Tibial artery (tissue), 4 donors: ENCODE measurements around the gene EHBP1.

ENCODE experiments used
- DNase-seq, 2 donors: peaks; one replicate each; pipeline ENCODE4 v3.0.0-alpha.2; 2019
- H3K27ac ChIP-seq, 2 donors: fragments of 200-600 bp; sonication (generic) in 1 of 2; 1 replicate in 1 of 2; 2 replicates in 1 of 2; pipeline ENCODE4 v1.5.1; 2018 to 2019; ENCODE audit warnings: mild to moderate bottlenecking in 1 of 2
- H3K27me3 ChIP-seq, 2 donors: fragments of 200-600 bp; sonication (generic) in 1 of 2; one replicate each; pipeline versions ENCODE4 v1.5.1 to v1.6.0; 2016 to 2019
- H3K36me3 ChIP-seq, 3 donors: fragments of 200-600 bp; sonication (generic) in 2 of 3; one replicate each; pipeline ENCODE4 v1.5.1; 2016 to 2019; ENCODE audit warnings: mild to moderate bottlenecking in 2 of 3
- H3K4me1 ChIP-seq, 4 donors: fragments of 200-600 bp; sonication (generic) in 2 of 4; 1 replicate in 3 of 4; 2 replicates in 1 of 4; pipeline ENCODE4 v1.5.1; 2016 to 2019
- H3K4me3 ChIP-seq, 2 donors: fragments of 200-600 bp; sonication (generic) in 1 of 2; 1 replicate in 1 of 2; 2 replicates in 1 of 2; pipeline ENCODE4 v1.5.1; 2018 to 2019; ENCODE audit warnings: mild to moderate bottlenecking in 2 of 2
- H3K9me3 ChIP-seq, 3 donors: fragments of 200-600 bp; sonication (generic) in 1 of 3; one replicate each; pipeline ENCODE4 v1.5.1; 2016 to 2019
- intact Hi-C: fragments of 100-400 bp; cut with DNase I; formaldehyde crosslinking; loops from one replicate; pipeline ENCODE4 v1.15.0; 2023; ENCODE audit warnings: low total_unique reads
- TF ChIP-seq, protein P1 (sequence below), 2 experiments: fragments of 200-600 bp in 1 of 2; fragments of 450-650 bp in 1 of 2; IDR thresholded peaks; one replicate each; pipeline ENCODE4 v1.5.1; 2017 to 2019; ENCODE audit warnings: antibody characterized with exemption in 2 of 2, mild to moderate bottlenecking in 1 of 2, moderate library complexity in 1 of 2

The EHBP1 gene

DNA sequence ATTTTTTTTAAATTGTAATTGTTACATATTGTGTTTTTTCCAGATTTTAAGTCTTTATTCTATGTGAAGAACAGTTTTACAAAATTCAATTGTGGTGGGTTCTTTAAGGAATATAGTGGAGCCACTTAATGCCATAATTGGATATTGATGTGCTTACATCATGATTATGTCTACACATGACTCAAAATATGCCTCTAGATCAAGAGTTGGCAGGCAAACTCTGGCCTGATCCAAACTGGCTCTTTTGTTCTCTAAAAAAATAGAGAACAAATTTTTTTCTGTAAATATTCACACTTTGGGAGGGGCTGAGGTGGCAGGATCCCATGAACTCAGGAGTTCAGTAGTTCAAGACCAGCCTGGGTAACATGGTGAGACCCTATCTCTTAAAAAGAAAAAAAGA lies 8.3 kb downstream of the EHBP1 start:
- Histone ChIP-seq H3K27ac (no peak overlapping the region), H3K4me1 (peaks cover 0 to 28% (median 1%) of the 10 kb centered on the region in 4 donors), H3K36me3 (peaks cover 0 to 3% (median 0%) of the 10 kb centered on the region in 3 donors), H3K9me3 (no peaks in the 10 kb centered on the region), H3K27me3 (no peaks in the 10 kb centered on the region), H3K4me3 (no peak overlapping the region)
- TF ChIP-seq, protein P1, sequence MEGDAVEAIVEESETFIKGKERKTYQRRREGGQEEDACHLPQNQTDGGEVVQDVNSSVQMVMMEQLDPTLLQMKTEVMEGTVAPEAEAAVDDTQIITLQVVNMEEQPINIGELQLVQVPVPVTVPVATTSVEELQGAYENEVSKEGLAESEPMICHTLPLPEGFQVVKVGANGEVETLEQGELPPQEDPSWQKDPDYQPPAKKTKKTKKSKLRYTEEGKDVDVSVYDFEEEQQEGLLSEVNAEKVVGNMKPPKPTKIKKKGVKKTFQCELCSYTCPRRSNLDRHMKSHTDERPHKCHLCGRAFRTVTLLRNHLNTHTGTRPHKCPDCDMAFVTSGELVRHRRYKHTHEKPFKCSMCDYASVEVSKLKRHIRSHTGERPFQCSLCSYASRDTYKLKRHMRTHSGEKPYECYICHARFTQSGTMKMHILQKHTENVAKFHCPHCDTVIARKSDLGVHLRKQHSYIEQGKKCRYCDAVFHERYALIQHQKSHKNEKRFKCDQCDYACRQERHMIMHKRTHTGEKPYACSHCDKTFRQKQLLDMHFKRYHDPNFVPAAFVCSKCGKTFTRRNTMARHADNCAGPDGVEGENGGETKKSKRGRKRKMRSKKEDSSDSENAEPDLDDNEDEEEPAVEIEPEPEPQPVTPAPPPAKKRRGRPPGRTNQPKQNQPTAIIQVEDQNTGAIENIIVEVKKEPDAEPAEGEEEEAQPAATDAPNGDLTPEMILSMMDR (IDR thresholded peaks at IDR 0.05): no peak
- intact Hi-C loops: no loop called here
- DNase-seq: no peak

DNA sequence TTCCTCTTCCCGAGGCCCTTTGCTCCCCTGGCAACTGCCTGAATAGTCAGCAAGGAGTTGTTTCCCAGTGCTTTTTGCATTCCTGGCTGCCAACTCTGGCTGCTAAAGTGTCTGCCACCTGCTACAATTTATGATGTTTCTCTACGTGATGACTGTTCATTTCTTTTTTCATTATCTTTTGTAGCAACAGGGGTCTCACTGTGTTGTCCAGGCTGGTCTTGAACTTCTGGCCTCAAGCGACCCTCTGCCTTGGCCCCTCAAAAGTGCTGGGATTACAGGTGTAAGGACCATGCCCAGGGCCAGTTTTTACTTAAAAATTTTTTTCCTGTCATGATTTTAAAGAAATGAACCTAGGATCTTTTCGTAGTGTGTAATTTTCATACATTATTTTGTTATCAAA lies 11.3 kb downstream of the EHBP1 start:
- no peak for DNase-seq
- no peak overlapping the region for H3K27ac ChIP-seq
- peaks cover 0 to 3% (median 0%) of the 10 kb centered on the region in 3 donors for H3K36me3 ChIP-seq
- peaks cover 0 to 6% (median 0%) of the 10 kb centered on the region in 4 donors for H3K4me1 ChIP-seq
- H3K4me3 ChIP-seq: no peak overlapping the region
- intact Hi-C loops: no loop called here
- TF ChIP-seq, protein P1 (IDR thresholded peaks at IDR 0.05): no peak
- H3K9me3 ChIP-seq: no peaks in the 10 kb centered on the region
- H3K27me3 ChIP-seq: no peaks in the 10 kb centered on the region

DNA sequence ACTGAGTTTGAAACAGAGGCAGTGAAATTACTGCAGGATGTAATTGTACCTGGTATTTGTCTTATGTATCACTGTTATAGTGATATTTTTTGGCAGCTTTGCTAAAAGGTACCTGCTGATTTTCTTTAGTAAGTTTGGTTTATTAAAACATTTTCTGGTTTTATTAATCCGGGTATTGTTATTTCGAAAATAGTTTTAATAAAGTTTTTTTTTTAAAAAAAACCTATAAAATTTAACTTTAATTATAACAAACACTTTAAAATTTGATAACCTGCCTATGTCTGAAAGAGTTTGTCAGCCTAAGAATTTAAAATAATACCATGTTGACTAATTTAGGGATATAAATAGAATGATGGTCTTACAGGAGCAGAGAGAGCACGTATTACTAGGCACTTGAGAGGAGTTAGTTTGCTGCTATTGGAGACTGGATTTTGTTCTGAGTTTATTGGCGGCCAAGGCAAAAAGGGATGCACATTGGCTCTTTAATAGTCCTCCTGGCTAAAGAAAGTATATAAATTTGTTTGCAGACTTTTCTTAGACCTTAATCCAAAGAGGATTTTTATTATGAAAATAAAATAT lies 12.1 kb downstream of the EHBP1 start:
- Histone ChIP-seq H3K27me3 (no peaks in the 10 kb centered on the region), H3K9me3 (no peaks in the 10 kb centered on the region), H3K27ac (no peak overlapping the region), H3K4me1 (peaks cover 0 to 5% (median 0%) of the 10 kb centered on the region in 4 donors), H3K36me3 (peaks cover 0 to 3% (median 0%) of the 10 kb centered on the region in 3 donors), H3K4me3 (no peak overlapping the region)
- TF ChIP-seq, protein P1 (IDR thresholded peaks at IDR 0.05): no peak
- intact Hi-C loops: no loop called here
- no peak for DNase-seq

DNA sequence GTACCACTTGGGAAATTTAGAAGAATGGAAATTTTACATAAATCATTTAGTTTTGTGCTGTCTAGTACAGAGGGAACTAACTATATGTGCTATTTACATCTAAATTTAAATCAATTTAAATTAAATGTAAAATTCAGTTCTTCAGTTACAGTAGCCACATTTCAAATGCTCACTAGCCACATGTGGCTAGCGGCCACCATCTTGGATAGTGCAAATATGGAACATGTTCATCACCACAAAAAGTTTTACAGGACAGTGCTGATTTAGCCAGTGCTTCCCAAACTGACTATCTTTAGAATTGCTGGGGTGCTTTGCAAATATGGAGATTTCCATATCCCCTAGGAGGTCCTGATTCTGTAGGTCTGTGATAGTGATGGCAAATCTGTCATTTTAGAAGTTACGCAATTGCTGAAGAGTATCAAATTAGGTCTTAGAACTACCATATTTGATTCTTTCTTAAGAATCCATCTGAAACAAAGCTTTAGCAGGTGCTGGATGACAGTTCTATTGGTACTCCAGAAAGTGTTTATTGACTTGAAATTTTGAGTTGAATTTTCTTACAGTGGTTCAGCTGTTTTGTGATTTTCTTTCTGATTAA lies 12.8 kb downstream of the EHBP1 start:
- DNase-seq: no peak
- intact Hi-C loops: no loop called here
- TF ChIP-seq, protein P1 (IDR thresholded peaks at IDR 0.05): no peak

DNA sequence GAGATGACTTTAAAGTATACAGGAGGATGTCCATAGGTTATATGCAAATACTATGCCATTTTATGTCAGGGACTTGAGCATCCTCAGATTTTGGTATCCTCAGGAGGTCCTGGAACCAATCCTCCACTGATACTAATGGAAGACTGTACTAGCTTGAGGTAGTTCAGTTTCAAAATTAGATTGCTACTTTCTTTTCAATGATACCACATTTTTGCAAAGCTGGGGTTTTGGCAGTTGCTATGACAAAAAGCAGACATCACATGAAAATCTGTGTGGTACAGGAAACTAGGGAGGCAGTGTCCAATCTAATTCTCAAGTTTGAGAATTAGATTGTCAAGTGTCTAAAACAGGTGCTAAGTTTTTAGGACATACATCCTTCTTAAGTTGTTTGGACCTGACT lies 14.2 kb downstream of the EHBP1 start:
- intact Hi-C loops: no loop called here
- no peaks in the 10 kb centered on the region for H3K9me3 ChIP-seq
- TF ChIP-seq, protein P1 (IDR thresholded peaks at IDR 0.05): no peak
- no peak overlapping the region for H3K4me3 ChIP-seq
- peaks cover 0 to 5% (median 0%) of the 10 kb centered on the region in 4 donors for H3K4me1 ChIP-seq
- H3K27ac ChIP-seq: no peak overlapping the region
- H3K36me3 ChIP-seq: peaks cover 0 to 3% (median 0%) of the 10 kb centered on the region in 3 donors
- H3K27me3 ChIP-seq: no peaks in the 10 kb centered on the region
- no peak for DNase-seq

More for the DNA sequence above, 12.8 kb downstream of the EHBP1 start:
- Histone ChIP-seq H3K4me1 (peaks cover 0 to 5% (median 0%) of the 10 kb centered on the region in 4 donors), H3K27ac (no peak overlapping the region), H3K36me3 (peaks cover 0 to 3% (median 0%) of the 10 kb centered on the region in 3 donors), H3K27me3 (no peaks in the 10 kb centered on the region), H3K4me3 (no peak overlapping the region), H3K9me3 (no peaks in the 10 kb centered on the region)
